Measurements from ENCODE around the gene GPC5. TPM values are rescaled to one million over a fixed set of nuclear protein-coding genes. Genes with fewer than 3 reads are reported as not detected.

Gene GPC5
- total RNA-seq, 2 experiments from 2014 or later: 0.14 TPM; not detected in 1

- no peaks in the 10 kb centered on the region for H3K36me3 Mint-ChIP-seq
- no peak overlapping the region for H3K4me3 Mint-ChIP-seq
- H3K9me3 Mint-ChIP-seq: no peaks in the 10 kb centered on the region
- no peak overlapping the region for H3K27ac Mint-ChIP-seq
- DNase-seq (no peak), ATAC-seq (ENCODE audit: low read depth) (no peak)
- H3K4me1 Mint-ChIP-seq: no peaks in the 10 kb centered on the region
- H3K27me3 Mint-ChIP-seq: no peaks in the 10 kb centered on the region
- POLR2A ChIA-PET: no interaction called here
Observed at GRCh38 chr13:91546900-91547299, 148.5 kb downstream of the GPC5 start.

- Mint-ChIP-seq H3K36me3 (no peaks in the 10 kb centered on the region), H3K4me3 (no peak overlapping the region), H3K27ac (no peak overlapping the region), H3K9me3 (peaks cover 2% of the 10 kb centered on the region), H3K4me1 (no peaks in the 10 kb centered on the region), H3K27me3 (no peaks in the 10 kb centered on the region)
- ATAC-seq (ENCODE audit: low read depth): no peak
- no peak for DNase-seq
- POLR2A ChIA-PET: no interaction called here
Observed at GRCh38 chr13:91553584-91553983, 155.2 kb downstream of the GPC5 start.

- H3K36me3 Mint-ChIP-seq: no peaks in the 10 kb centered on the region
- H3K27me3 Mint-ChIP-seq: no peaks in the 10 kb centered on the region
- no peak overlapping the region for H3K4me3 Mint-ChIP-seq
- peaks cover 2% of the 10 kb centered on the region for H3K9me3 Mint-ChIP-seq
- DNase-seq (no peak), ATAC-seq (ENCODE audit: low read depth) (no peak)
- H3K27ac Mint-ChIP-seq: no peak overlapping the region
- POLR2A ChIA-PET: no interaction called here
- H3K4me1 Mint-ChIP-seq: no peaks in the 10 kb centered on the region
Observed at GRCh38 chr13:91554101-91554500, 155.7 kb downstream of the GPC5 start.

DNA sequence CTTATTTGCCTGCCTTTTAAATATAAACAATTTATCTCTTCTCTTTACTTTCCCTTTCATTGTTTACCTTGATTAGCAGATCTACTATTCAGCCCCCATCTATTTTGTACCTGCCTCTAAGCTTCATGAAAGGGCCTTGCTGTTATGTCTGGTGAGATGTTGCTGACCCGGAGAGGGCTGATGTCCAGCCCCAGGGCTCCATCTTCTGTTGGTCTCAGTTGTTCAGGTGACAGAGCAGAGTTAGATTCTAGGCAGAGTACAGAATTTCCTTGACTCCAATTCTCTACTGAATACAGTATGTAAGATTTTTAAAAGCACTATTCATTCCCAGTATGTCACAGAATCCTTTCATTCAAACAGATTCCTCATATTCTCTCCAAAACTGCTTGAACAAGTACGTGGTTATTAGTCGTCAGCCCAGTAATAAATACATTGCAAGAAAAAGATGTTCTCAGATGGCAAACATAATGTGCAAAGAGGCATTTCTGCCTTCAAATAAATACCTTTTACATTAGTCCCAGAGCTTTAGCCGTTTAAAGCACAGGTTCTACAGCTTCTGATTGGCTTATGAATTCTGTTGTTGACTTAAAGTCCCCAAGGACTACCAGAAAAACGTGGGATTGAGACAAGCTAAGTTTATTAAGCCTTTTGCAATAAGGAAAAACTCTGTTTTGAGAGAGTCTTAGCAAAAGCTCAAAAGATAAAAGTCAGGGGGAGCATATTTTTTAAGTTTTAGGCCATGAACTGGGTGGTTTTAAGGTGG, 159.1 kb downstream of the GPC5 start:
- H3K36me3 Mint-ChIP-seq: no peaks in the 10 kb centered on the region
- no peaks in the 10 kb centered on the region for H3K9me3 Mint-ChIP-seq
- POLR2A ChIA-PET: no interaction called here
- no peak overlapping the region for H3K4me3 Mint-ChIP-seq
- DNase-seq (no peak), ATAC-seq (ENCODE audit: low read depth) (no peak)
- H3K27me3 Mint-ChIP-seq: no peaks in the 10 kb centered on the region
- H3K4me1 Mint-ChIP-seq: no peaks in the 10 kb centered on the region
- no peak overlapping the region for H3K27ac Mint-ChIP-seq

- DNase-seq (no peak), ATAC-seq (ENCODE audit: low read depth) (no peak)
- Mint-ChIP-seq H3K4me1 (no peaks in the 10 kb centered on the region), H3K36me3 (no peaks in the 10 kb centered on the region), H3K9me3 (no peaks in the 10 kb centered on the region), H3K27me3 (no peaks in the 10 kb centered on the region), H3K4me3 (no peak overlapping the region), H3K27ac (no peak overlapping the region)
- POLR2A ChIA-PET: no interaction called here
Observed at GRCh38 chr13:91563799-91564198, 165.4 kb downstream of the GPC5 start.

DNA sequence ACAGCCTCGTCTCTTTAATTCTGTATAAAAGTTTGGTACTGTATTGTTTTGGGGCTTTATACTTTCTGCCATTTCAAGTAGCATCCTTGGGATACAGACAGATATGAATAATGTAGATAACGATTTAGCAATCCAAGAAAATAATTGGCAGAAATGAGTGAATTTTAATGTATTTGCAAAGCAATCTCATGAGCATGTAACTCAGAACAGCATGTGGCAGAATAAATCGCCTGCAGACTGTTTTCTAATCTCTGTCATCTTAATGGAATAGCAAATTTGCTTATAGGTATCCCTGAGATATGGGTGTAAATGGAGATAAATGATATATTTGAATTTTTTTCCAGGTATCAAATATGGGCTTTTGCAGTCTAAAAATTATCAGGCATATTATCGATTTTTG, 166.0 kb downstream of the GPC5 start:
- Mint-ChIP-seq H3K27ac (no peak overlapping the region), H3K4me3 (no peak overlapping the region), H3K9me3 (no peaks in the 10 kb centered on the region), H3K36me3 (no peaks in the 10 kb centered on the region), H3K27me3 (no peaks in the 10 kb centered on the region), H3K4me1 (no peaks in the 10 kb centered on the region)
- DNase-seq (no peak), ATAC-seq (ENCODE audit: low read depth) (no peak)
- POLR2A ChIA-PET: no interaction called here

- Mint-ChIP-seq H3K27me3 (no peaks in the 10 kb centered on the region), H3K9me3 (no peaks in the 10 kb centered on the region), H3K27ac (no peak overlapping the region), H3K4me1 (no peaks in the 10 kb centered on the region), H3K36me3 (no peaks in the 10 kb centered on the region), H3K4me3 (no peak overlapping the region)
- ATAC-seq (ENCODE audit: low read depth) (no peak), DNase-seq (no peak)
- POLR2A ChIA-PET: no interaction called here
Observed at GRCh38 chr13:91565296-91565695, 166.9 kb downstream of the GPC5 start.

DNA sequence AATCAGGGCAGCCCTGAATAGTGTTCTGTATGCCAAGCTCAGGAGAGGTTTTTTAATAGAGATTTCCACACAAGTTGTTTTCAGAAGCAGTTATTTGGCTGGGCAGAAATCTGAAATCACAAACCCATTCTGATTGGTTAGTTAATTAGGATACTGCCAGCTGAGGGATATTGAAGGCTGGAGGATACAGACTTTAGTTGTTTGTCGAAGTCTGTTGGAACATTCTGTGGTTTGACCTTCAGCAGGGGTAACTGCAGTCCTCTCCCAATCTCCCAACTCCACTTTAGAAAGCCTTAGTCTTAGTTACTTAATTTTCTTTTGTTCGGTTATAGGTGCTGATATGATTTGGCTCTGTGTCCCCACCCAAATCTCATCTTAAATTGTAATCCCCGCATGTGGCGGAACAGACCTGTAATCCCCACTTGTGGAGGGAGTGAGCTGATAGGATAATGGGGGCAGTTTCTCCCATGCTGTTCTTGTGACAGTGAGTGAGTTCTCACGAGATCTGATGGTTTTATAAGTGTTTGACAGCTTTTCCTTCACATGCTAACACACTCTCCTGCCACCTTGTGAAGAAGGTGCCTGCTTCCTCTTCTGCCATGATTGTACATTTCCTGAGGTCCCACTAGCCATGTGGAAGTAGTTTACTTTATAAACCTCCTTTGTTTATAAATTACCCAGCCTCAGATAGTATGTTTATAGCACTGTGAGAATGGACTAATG, 169.2 kb downstream of the GPC5 start:
- H3K27ac Mint-ChIP-seq: no peak overlapping the region

DNA sequence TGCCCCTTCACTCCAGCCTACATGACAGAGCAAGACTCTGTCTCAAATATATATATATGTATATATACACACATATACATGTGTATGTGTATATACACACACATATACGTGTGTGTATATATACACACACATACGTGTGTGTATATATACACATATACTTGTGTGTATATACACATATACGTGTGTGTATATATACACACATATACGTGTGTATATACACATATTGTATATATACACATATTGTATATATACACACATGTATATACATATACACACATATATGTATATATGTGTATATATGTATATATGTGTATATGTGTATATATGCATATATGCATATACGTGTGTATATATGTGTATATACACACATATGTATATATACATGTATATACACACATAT, 173.3 kb downstream of the GPC5 start:
- Mint-ChIP-seq H3K27me3 (no peaks in the 10 kb centered on the region), H3K4me1 (no peaks in the 10 kb centered on the region), H3K9me3 (no peaks in the 10 kb centered on the region), H3K4me3 (no peak overlapping the region), H3K36me3 (no peaks in the 10 kb centered on the region), H3K27ac (no peak overlapping the region)
- POLR2A ChIA-PET: no interaction called here
- no peak for ATAC-seq (ENCODE audit: low read depth)
- no peak for DNase-seq

More for the DNA sequence above, 169.2 kb downstream of the GPC5 start:
- POLR2A ChIA-PET: no interaction called here
- no peak for ATAC-seq (ENCODE audit: low read depth)
- H3K27me3 Mint-ChIP-seq: no peaks in the 10 kb centered on the region
- no peak for DNase-seq
- no peaks in the 10 kb centered on the region for H3K9me3 Mint-ChIP-seq
- H3K4me3 Mint-ChIP-seq: no peak overlapping the region
- H3K4me1 Mint-ChIP-seq: no peaks in the 10 kb centered on the region
- no peaks in the 10 kb centered on the region for H3K36me3 Mint-ChIP-seq

DNA sequence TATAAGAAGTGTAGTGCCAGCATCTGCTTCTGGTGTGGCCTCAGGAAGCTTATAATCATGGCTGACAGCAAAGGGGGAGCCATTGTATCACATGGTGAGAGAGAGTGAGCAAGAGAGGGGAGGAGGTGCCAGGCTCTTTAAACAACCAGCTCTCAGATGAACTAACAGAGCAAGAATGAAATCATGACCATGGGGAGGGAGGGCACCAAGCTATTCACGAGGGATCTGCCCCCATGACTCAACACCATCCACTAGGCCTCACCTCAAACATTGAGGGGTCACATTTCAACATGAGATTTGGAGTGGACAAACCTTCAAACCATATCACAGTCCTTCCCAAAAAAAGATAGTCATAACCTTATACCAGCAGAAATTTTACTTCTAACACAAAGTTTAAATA, 174.0 kb downstream of the GPC5 start:
- ATAC-seq (ENCODE audit: low read depth): no peak
- Mint-ChIP-seq H3K27ac (no peak overlapping the region), H3K27me3 (no peaks in the 10 kb centered on the region), H3K4me1 (no peaks in the 10 kb centered on the region), H3K9me3 (no peaks in the 10 kb centered on the region), H3K4me3 (no peak overlapping the region), H3K36me3 (no peaks in the 10 kb centered on the region)
- DNase-seq: no peak
- POLR2A ChIA-PET: no interaction called here

- no peaks in the 10 kb centered on the region for H3K36me3 Mint-ChIP-seq
- no peak overlapping the region for H3K27ac Mint-ChIP-seq
- no peak for ATAC-seq (ENCODE audit: low read depth)
- no peaks in the 10 kb centered on the region for H3K9me3 Mint-ChIP-seq
- no peak overlapping the region for H3K4me3 Mint-ChIP-seq
- no peaks in the 10 kb centered on the region for H3K27me3 Mint-ChIP-seq
- DNase-seq: no peak
- POLR2A ChIA-PET: no interaction called here
- H3K4me1 Mint-ChIP-seq: no peaks in the 10 kb centered on the region
Observed at GRCh38 chr13:91572944-91573598, 174.7 kb downstream of the GPC5 start.

DNA sequence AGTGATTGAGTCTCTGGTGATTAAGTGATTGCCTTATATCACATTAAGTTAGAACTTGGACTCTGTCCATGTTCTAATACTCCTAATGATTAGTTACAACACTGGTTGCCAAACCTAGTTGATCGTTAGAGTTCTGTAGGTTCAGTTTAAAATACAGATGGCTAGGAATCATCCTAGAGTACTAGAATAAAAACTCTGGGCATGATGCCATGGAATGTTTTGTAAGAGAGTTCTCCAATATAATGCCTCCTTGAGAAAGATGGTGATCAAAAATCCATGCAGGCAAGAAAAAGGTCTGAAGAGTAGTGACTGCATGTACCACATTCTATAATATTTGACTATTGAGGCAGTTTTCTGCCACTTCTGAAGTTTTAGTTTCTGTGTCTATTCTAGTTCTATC, 176.3 kb downstream of the GPC5 start:
- no peak for DNase-seq
- Mint-ChIP-seq H3K27ac (no peak overlapping the region), H3K36me3 (no peaks in the 10 kb centered on the region), H3K4me3 (no peak overlapping the region), H3K9me3 (no peaks in the 10 kb centered on the region), H3K27me3 (no peaks in the 10 kb centered on the region), H3K4me1 (no peaks in the 10 kb centered on the region)
- ATAC-seq (ENCODE audit: low read depth): no peak
- POLR2A ChIA-PET: no interaction called here

GRCh38 chr13:91576590-91576989, 178.2 kb downstream of the GPC5 start:
- Mint-ChIP-seq H3K27ac (no peak overlapping the region), H3K4me1 (no peaks in the 10 kb centered on the region), H3K4me3 (no peak overlapping the region), H3K27me3 (peaks cover under 1% of the 10 kb centered on the region), H3K9me3 (no peaks in the 10 kb centered on the region), H3K36me3 (no peaks in the 10 kb centered on the region)
- POLR2A ChIA-PET: no interaction called here
- DNase-seq (no peak), ATAC-seq (ENCODE audit: low read depth) (no peak)

DNA sequence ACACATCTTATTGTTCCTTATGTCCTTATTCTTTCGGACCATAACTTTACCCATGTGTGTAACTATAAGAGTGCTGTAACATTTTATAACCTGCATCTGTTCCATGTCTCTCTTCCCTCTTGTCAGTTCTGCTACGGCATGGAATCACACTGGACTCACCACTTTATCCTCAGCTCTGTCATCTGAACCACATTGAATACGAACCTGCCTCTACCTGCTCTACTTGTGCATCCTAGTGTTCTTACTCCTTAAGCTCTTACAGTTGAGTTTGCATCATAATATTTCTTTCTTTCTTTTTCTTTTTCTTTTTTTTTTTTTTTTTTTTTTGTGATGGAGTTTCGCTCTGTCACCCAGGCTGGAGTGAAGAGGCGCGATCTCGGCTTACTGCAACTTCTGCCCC, 180.9 kb downstream of the GPC5 start:
- no peak for DNase-seq
- peaks cover 2% of the 10 kb centered on the region for H3K27me3 Mint-ChIP-seq
- POLR2A ChIA-PET: no interaction called here

More for the DNA sequence above, 180.9 kb downstream of the GPC5 start:
- no peak overlapping the region for H3K27ac Mint-ChIP-seq
- H3K4me1 Mint-ChIP-seq: no peaks in the 10 kb centered on the region
- no peaks in the 10 kb centered on the region for H3K9me3 Mint-ChIP-seq
- H3K36me3 Mint-ChIP-seq: no peaks in the 10 kb centered on the region
- H3K4me3 Mint-ChIP-seq: no peak overlapping the region
- ATAC-seq (ENCODE audit: low read depth): no peak
